ENCODE results near the gene PSMF1. TPM values are rescaled to one million over a fixed set of nuclear protein-coding genes. Genes with fewer than 3 reads are reported as not detected.

PSMF1 gene
- total and polyA plus RNA-seq, 2 of the 13 experiments (the other 11 are each of a cell fraction or from before 2014, with no cell fraction given) = 82.5 to 86.0 TPM

GRCh38 chr20:1178623-1179022 lies 60.2 kb downstream of the PSMF1 start (continued):
- TF ChIP-seq, protein P1, sequence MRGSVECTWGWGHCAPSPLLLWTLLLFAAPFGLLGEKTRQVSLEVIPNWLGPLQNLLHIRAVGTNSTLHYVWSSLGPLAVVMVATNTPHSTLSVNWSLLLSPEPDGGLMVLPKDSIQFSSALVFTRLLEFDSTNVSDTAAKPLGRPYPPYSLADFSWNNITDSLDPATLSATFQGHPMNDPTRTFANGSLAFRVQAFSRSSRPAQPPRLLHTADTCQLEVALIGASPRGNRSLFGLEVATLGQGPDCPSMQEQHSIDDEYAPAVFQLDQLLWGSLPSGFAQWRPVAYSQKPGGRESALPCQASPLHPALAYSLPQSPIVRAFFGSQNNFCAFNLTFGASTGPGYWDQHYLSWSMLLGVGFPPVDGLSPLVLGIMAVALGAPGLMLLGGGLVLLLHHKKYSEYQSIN (CRISPR knock-in tag; IDR thresholded peaks at IDR 0.05; ENCODE audit: borderline replicate concordance) = no peak
- TF ChIP-seq, protein P2, sequence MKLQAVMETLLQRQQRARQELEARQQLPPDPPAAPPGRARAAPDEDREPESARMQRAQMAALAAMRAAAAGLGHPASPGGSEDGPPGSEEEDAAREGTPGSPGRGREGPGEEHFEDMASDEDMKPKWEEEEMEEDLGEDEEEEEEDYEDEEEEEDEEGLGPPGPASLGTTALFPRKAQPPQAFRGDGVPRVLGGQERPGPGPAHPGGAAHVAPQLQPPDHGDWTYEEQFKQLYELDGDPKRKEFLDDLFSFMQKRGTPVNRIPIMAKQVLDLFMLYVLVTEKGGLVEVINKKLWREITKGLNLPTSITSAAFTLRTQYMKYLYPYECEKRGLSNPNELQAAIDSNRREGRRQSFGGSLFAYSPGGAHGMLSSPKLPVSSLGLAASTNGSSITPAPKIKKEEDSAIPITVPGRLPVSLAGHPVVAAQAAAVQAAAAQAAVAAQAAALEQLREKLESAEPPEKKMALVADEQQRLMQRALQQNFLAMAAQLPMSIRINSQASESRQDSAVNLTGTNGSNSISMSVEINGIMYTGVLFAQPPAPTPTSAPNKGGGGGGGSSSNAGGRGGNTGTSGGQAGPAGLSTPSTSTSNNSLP (IDR thresholded peaks at IDR 0.05; ENCODE audit: low read depth, low read length) = no peak
- TF ChIP-seq ZNF335 (CRISPR knock-in tag; IDR thresholded peaks at IDR 0.05) (no peak), KIAA2018 (CRISPR knock-in tag; IDR thresholded peaks at IDR 0.05; ENCODE audit: borderline replicate concordance) (no peak)
